Activated CD4-positive, CD25-positive, alpha-beta regulatory T cell treated with anti-CD3 and anti-CD28 coated beads, Interleukin-2, amount 50 U/mL, for 72 hours (primary cell): ENCODE measurements around the gene PIPOX.
"Not testable (repeated sequence)": the region's sequence is repeated elsewhere in the genome, so short reads cannot be mapped to it uniquely, and the experiment has no call there.

Experiments
- DNase-seq: peaks from one replicate; pipeline ENCODE4 v3.0.0; 2021

The PIPOX gene

DNA sequence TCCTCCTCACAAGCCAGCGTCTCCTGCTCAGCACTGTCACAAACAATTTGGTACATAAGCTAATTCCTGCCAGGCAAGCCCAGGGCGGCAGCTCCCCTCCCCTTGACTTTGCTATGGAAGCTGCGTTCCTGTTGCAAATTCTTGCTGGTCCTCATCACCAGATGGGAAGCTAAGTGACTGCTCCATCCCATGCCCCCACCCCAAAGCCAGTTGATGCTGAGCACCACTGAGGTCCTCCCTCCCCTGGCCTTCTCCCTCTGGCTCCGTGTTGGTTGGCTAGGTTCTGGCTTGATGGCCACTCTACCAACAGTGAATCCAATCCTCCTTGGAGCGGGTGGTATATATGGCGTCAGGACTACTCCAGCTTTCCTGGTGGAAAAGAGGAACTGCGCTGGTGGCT lies 34.4 kb downstream of the PIPOX start:
- no peak for DNase-seq

DNA sequence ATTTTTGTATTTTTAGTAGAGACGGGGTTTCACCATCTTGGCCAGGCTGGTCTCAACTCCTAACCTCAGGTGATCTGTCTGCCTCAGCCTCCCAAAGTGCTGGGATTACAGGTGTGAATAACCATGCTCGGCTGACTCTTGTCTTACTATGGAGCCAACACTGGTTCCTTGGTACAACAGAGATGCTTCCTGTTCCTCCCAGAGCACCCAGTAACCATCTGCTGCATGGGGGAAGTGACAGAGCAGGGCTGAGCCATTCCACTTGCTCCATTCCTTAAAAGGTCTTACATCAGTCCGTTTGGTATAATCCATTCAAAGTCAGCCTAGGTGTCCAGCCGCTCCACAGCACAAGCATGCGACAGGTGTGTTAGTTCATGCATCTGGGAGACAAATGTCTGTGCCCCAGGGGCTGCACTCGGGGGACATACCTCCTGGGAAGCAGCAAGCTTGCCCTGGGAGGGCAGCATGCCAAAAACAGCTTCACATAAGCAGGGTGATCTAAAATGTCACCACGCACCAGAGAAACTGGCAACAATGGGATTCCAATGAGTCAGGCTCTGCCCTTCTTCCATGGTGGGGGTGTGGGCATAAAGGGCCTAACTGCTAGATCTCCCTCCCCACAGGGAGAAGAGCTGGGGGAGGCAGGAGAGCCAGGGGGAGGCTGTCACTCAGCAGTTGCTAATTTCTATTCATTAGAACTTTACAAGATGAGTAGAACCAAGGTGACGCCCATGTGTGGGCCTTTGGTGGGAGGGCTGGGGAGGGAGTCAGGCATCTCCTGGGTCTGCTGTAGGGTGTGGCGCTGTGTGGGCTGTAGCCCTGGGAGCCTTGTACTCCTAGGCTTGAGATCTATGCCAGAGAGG lies 35.5 kb downstream of the PIPOX start:
- no peak for DNase-seq

DNA sequence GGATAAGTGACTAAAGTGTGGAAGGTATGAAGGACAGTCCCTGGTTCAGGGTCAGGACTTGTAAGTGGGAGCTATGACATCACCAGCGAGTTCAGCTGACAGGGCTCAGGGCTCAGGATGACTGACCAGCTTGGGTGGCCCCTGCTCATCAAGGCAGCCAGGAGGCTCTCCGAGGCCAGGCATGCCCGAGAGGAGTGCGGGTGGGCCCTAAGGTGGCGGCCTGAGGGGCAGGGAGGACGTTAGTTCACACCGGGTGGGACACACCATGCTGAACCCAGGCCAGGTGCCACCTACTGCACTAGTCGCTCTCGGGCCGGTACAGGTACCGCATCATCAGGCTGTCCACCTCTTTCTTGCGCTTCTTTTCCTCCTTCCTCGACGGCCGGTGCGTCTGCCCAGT lies 36.5 kb downstream of the PIPOX start:
- no peak for DNase-seq

DNA sequence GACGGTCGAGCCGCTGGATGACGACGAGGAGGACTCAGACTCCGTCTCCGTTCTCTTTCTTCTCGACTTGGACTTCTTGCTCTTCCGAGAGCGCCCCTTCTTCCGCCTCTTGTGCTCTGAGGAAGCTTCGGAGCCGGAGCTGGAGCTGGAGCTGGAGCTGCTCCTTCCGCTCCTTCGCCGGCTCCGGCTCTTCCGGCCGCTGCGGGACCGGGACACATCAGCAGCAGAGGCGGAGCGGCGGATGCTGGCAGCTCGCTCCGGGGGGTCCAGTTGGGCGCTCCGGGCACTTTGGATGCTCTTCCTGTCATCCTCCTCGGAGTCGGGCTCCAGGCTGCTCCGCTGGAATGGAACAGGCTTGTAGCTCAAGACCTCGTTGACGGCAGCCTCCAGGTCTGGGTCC lies 36.9 kb downstream of the PIPOX start:
- no peak for DNase-seq

DNA sequence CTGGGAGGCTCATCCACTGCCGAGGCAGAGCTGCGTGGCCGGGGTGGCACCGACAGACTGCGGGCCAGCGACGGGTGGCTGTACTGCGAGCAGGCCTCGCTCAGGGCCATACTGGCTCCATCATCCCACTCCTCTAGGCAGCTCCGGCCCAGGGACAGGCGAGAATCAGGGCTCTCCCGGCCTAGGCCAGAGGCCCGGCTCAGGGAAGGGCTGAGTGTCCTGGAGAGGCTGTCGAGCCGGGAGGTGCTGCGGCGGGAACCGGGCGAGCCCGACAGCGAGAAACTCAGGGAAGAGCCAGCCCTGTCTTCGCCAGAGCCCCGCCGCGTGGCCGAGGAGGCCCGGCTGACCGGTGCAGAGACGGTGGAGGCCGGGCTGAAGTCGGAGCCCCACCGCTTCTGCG lies 37.4 kb downstream of the PIPOX start:
- DNase-seq: no peak

DNA sequence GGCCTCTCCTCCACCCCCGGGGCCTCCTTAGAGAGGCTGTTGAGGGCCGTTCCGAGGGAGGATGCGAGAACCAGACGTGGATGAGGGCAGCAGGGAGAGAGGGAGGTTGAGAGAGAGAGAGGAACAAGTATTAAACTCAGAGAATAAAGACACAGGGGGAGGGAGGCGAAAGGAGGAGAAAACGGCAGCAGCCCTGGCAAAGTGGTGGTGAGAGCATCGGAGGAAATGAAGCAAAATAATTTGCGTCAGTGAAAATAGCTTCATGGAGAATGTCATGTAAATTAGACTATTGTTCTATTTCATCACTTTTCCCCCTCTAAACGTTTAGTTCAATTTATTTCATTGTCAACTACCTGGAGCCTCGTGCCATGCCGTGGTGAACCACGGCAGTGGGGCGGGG lies 38.0 kb downstream of the PIPOX start:
- no peak for DNase-seq

DNA sequence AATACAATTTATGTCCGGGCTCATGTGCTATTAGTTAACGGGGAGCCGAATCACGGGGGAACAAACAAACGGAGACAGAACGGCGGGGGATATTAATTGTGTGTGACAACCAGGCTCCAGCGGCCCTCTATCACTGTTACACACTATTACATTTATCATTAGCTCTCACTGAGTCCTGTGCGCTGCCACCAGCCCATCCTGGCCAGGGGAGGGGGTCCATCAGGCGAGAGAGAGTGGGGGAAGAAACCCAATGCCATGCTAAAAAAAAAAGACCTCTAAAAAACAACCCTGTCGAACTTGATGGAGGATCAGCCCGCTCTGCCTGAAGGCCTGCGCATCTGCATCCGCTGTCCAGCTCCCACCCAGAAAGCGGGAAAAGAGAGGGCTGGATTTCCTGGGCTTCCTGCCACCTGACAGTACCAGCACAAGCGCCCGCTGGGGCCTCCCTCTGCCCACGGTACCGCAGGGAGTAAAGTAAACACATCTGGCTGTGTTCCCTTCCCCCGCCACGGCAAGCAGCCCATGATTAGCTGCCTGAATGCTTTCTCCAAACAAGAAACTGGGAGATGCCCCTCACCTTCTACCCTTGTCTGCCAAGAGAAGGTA lies 41.7 kb downstream of the PIPOX start:
- DNase-seq: no peak

DNA sequence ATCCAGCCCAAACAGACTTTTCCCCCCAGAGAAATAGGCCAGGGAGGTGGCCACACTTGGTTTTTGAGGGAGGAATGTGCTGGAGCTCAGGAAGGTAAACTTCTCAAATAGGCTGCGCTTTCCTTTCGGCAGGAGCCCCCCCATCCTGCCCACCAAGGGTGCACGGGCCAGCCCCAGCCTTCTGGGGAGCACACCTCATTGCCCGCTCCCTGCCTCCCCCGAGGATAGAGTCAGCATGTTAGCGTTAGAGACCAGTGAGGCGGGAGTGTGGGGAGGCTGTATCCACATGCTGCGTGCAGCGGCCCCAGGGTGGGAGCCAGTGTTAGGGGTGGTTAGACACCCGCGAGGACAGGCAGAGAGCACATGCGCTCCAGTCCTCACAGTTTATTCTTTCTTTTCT lies 42.3 kb downstream of the PIPOX start:
- no peak for DNase-seq

DNA sequence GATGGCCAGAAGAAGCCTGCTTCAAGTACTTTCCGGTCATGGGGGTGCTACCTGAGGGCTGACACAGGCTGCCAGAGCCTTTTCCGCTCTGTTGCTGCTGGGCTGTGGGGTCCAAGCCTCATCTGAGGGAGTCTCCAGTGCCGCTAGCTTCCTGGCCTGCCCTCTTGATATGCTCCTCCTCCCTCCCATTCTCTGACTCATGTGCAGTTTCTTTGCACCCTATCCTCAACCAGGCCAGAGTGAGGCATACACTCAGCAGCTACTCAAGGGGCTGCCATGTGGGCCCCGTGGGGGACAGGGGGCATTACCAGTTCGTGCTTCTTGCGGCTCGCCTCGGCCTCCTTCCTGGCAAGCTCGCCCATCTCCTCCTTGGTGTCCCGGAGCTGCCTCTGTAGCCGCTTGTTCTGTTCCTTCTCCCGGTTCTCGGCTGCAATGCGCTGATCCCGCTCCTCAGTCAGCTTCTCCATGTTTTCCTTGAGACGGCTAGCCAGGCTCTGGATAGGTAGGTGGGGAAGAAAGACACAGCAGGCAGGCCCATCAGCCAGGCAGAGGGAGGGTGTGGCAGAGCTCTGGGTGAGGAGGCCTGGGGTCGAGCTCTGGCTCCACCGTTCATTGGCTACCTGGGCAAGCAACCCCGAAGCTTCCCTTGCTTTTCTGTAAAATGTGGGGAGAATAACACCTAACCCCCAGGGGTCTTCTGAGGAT lies 43.8 kb downstream of the PIPOX start:
- DNase-seq: no peak

DNA sequence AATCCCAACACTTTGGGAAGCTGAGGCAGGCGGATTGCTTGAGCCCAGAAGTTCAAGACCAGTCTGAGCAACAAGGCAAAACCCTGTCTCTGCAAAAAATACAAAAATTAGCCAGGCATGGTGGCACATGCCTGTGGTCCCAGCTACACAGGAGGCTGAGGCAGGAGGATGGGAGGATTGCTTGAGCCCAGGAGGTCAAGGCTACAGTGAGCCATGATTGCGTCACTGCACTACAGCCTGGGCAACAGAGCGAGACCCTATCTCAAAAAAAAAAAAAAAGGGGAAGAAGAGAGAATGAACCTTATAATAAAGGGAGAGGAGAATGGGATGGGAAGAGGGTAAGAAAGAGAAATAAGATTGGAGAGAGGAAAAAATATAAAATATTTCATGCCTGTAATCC lies 45.8 kb downstream of the PIPOX start:
- not testable (repeated sequence) for DNase-seq

DNA sequence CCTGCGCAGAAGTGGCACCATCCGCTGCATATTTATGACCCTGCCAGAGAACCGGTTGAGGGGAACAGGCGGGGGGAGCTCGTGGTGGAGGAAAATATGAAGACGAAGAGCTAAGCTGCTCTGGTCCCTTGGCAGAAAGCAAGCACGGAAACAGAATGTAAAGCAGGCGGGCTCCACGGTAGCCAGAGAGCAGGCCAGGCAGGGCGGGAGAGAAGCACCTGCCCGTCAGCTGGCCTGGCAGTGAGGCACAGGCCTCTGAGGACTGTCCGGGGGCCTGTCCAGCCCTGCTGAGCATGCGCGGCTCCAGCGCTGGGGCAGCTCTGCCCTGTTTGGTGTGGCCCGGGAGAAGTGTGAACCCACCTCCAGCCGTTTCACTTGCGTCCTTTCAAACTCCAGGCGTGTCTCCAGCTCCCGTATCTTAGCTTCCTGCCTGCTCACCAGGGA lies 46.7 kb downstream of the PIPOX start:
- DNase-seq: no peak

DNA sequence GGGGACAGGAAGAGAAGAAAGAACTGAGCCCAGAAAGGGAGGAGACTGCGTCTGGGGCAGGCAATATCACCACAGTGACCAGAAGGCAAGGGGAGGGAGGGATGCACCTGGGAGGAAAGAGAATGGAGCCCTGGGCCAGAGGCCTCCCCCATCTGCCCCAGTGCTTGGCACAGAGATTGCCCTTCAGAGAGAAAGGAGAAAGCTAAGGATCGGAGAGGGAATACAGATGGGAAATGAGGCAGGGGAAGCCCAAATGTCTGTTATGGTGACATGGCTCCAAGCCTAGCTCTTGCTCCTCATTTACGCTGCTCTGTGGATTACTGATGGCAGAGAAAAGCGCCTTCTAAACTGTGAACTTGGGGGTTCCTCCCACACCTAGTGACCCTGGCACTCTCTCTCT lies 47.2 kb downstream of the PIPOX start:
- no peak for DNase-seq

DNA sequence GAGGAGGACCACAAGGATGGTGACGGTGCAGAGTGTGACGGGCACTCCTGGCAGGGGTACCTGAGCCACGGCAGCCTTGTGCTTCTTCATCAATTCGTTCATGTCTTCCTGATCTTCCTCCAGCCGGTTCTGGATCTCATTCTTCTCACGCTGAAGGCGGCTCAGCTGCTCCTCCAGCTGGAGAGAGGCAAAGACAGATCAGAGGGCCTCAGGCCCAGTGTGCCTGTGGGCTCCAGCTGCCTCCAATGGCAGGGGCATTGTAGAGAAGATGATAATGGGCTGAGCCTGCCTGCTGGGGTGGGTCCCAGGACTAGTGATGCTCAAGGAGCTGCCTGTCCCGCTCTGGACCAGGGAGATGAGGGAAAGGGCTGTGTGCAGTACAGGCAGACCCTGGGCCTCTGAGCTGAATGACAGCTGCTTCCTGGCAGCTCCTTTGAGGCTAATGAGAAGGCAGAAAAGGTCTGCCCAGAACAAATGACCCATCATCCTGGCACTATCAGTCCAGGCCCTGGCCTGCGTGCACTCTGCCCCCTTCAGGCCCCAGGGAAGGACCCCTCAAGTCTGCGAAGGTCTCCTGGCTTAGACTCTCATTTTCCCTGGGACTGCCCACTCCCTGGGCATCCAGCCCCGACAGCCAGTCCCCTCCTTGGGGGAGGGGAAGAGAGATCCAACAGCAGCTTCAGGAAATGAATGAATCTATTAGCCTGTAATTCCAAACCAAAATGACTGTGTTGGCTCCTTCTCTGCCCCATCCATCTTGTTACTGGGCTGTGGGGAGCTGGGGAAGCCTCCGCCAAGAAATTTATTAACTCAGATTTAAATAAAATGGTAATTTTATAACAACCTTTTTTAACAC lies 48.0 kb downstream of the PIPOX start:
- no peak for DNase-seq

DNA sequence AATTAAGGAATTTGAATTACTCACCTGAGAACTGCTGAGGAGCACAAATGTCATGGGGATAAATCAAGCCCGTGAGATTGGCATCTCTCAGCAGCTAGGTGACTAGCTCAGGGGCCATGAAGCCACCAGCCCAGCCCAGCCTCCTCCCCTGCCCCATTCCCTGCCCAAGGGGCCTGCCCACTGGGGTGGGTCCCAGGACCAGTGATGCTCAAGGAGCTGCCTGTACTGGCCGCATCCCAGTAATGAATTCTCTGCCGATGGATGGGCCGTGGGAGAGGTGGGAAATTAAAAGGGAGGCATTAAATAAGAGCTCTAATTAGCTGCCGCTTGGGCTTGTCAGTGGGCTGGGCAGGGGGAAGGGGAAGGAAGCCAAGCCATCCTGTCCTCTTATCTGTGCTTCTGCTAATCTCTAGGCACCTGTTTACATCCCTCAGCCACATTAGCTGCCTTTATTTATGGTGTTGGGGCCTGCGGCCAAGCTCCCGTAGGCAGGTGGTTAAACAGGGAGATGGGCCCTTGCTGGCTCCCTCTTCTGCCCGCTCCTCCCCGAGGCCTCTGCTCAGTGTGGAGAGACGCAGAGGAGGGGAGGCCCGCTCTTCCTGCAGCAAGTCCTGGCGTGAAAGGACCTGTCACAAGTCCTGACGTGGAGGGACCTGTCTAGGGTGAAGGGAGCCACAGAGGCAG lies 48.8 kb downstream of the PIPOX start:
- no peak for DNase-seq

DNA sequence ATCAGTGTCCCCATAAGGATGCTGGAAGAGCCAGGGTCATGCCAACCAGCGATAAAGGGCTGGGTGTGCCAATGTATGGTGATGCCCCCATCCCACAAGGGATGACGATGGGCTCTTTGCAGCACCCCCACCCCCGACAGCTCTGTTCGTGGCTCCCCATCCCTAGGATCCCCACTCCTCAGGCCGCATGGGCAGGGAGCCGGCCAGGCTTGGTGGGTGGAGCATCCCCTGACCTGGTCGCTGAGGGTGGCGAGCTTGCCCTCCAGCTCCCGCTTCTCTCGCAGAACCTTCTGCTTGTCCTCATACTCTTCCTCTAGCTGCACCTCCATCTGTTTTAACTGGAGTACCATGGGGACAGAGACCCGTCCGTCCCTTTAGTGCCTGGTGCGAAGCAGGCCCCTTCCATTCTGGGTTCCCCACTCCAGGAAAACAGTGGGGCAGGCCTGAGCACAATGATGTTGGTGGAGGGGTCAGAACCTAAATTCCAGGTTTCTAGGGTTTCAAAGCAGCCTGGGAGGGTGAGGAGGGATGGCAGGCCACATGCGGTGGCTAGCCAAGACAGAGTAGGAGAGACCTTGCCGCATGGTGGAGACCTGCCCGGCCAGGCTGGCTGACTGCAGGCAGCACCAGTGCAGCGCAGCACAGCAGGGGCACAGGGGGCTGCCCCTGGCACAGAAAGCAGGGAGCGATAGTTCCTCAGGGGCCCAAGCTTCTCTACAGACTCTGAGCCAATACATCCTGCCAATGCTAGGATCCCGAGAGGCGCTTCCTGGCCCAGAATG lies 50.3 kb downstream of the PIPOX start:
- DNase-seq: no peak

DNA sequence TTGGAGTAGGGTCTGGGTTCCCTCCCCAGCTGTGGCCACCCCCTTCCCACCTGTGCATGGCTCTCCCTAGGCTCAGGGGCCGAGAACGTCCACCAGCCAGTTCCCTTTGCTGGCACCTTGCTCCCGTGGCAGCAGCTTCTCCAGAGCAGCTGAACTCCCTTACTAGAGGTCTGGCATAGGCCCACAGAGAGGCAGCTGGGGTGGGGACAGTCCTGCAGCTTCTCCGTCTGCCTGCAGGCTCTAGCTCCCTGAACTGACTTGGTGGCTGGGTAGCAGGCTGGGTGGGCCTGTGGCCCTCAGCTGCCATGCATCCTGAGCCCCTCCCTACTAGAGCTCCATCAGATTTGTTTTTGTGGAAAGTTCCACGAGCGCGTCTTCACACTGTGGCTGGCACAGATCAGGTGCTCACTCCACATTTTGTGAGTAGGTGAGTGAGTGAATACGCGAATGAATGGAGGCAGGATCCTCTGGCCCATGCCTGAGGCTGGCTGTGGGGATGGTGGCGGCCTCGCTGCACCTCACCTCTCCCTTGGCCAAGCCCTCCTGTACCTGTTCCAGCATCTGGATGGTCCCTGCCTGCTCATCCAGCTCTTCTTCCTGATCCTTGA lies 51.3 kb downstream of the PIPOX start:
- DNase-seq: no peak

DNA sequence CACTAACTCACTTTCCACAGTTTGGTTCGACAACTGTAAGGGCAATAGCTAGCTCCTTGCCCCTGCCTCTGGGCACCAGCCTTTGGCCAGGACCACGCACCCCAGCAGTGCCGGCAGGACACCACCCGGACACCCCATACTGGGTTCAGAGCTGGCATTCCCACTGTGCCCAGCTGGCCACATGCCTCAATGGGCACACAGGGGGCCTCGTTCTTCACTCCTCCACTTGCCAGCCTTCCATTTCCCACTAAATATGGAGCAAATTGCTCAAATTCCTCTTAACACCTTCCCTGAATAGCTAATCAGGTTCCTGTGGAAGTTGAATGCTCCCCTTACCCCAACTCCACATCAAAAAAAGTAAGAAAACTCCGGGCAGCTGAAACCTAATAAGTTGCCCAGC lies 52.5 kb downstream of the PIPOX start:
- no peak for DNase-seq

DNA sequence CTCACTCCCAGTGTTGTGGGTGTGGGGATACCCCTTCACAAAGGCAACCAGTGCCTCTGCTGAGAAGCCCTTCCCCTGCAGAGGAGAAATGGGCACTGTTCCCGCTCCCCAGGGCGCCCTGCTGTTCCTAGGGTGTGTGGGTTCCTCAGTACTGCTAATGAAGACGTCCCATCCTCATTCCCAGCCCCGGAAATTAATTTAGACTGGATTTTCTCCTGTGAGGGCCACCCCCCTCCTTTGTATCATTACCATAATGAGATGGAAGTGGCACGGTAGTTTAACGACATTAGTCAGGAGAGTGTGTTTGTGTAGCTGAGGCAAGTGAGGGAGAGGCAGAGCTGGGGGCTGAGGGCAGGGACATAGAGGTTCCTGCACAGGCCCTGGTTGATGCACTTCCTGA lies 53.2 kb downstream of the PIPOX start:
- DNase-seq: no peak

DNA sequence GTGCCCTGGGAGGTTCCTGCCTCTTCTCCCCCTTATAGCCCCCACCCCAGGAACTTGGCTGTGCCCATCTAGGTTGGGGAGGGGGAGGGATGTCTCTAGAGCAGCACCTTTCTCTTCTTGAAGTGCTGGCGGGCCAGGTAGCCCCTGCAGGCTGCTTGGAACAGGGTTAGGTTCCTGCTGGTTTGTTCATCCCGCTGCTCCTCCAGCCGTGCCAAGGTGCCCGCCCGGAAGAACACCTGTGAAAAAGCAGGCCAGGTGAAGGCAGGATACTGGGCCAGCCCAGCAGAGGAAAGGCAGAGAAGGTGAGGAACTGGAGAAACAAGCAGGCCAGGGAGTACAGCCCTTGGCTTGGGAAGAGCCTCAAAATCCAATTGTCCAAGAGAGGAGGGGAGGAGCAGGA lies 56.6 kb downstream of the PIPOX start:
- no peak for DNase-seq

DNA sequence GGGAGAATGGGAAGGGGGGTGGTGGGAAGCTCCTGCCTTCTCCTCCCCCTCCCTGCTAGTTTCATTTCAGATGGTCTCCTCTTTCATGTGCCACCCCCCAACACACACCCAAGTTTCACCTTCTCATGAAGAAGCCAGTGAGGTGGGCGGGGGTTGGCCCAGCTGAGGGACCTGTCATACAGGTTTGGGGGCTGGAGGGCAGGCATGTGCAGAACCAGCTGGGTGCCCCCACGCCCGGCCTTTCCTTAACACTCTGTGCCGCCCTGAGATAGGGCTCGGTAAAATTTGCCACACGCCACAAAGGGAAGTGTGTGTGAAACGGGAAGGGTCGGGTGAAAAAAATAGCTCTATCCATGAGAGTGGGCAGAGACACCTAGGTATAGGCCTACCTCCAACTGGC lies 57.4 kb downstream of the PIPOX start:
- no peak for DNase-seq

DNA sequence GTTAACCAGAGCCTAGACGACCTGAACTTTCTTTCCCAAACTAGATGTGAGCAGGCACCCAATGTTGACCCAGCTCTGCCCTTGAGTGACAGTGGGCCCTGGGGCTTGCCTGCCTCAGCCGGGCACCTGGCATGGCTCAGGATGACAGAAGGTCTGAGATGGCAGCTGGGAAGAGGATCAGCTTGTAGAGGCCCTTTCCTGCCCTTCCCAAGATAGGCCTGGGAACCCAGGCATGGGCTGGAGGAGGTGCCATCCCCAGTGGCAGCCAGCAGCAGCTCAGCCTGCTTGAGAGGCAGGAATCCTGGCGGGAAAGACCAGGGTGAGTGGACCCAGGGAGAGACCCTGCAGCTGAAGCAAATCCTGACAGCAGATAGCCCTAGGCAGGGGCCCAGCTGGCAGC lies 59.1 kb downstream of the PIPOX start:
- DNase-seq: no peak
